ENCODE data around the gene SMR3A.

DNA sequence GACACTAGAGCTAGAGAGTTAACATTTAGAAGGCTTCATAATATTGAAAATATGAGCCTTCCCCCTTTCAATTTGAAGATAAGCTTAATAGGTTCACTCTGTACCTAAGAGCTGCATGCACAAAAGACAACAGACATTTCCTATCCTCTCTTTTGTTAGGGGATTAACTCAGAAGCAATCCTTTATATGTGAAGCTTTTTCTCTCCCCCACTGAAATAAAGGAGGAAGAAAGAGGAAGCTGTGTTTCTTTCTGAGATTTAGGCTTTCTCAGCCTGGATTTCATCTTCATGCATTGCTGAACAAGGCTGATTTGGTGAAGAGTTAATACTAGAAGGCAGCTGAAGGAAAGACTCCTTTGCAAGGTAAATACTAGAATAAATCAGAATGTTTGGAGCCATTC lies 46.8 kb upstream of the SMR3A start:
- TF ChIP-seq YY1 (IDR thresholded peaks at IDR 0.05; ENCODE audit: insufficient read depth, insufficient read length) (no peak), ZNF274 (IDR thresholded peaks at IDR 0.05; ENCODE audit: low read depth, low read length) (no peak)
